Hematopoietic multipotent progenitor cell treated with erythropoietin and hydrocortisone succinate and interleukin-3 and kit ligand, for 6 days (in vitro differentiated cells): ENCODE measurements around the gene WNT3A.

Source experiments
- DNase-seq: peaks from one replicate; pipeline ENCODE4 v3.0.0-alpha.2; 2015

WNT3A gene

GRCh38 chr1:228033376-228033775 is 26.6 kb downstream of the WNT3A start:
- DNase-seq: no peak

GRCh38 chr1:228034954-228035837 is 28.4 kb downstream of the WNT3A start:
- no peak for DNase-seq

- no peak for DNase-seq
These were observed 29.0 kb downstream of the WNT3A start for GRCh38 chr1:228035844-228036243.

GRCh38 chr1:228036701-228037231 is 30.0 kb downstream of the WNT3A start:
- DNase-seq: no peak

- peak; percentile 44 for DNase-seq
These were observed 30.9 kb downstream of the WNT3A start for GRCh38 chr1:228037401-228038386.

GRCh38 chr1:228038387-228039005 is 31.7 kb downstream of the WNT3A start:
- no peak for DNase-seq

- DNase-seq: no peak
These were observed 32.5 kb downstream of the WNT3A start for GRCh38 chr1:228039006-228039903.

- no peak for DNase-seq
These were observed 33.2 kb downstream of the WNT3A start for GRCh38 chr1:228039986-228040385.

- DNase-seq: no peak
These were observed 34.5 kb downstream of the WNT3A start for GRCh38 chr1:228041316-228041715.

GRCh38 chr1:228042508-228042907 is 35.7 kb downstream of the WNT3A start:
- DNase-seq: no peak

- DNase-seq: no peak
These were observed 36.6 kb downstream of the WNT3A start for GRCh38 chr1:228043281-228043848.

GRCh38 chr1:228044961-228045360 is 38.2 kb downstream of the WNT3A start:
- no peak for DNase-seq

- no peak for DNase-seq
These were observed 38.6 kb downstream of the WNT3A start for GRCh38 chr1:228045405-228045804.

GRCh38 chr1:228045871-228046270 is 39.1 kb downstream of the WNT3A start:
- DNase-seq: no peak

- DNase-seq: no peak
These were observed 39.8 kb downstream of the WNT3A start for GRCh38 chr1:228046421-228047182.

- DNase-seq: no peak
These were observed 40.3 kb downstream of the WNT3A start for GRCh38 chr1:228047183-228047466.

- DNase-seq: no peak
These were observed 41.3 kb downstream of the WNT3A start for GRCh38 chr1:228048120-228048519.

GRCh38 chr1:228048659-228049298 is 42.0 kb downstream of the WNT3A start:
- no peak for DNase-seq

- DNase-seq: no peak
These were observed 43.9 kb downstream of the WNT3A start for GRCh38 chr1:228050571-228051231.
